Activated CD8-positive, alpha-beta T cell treated with anti-CD3 and anti-CD28 coated beads, Interleukin-2, amount 10 ng/mL, durations not matched to agents 7 days and 5 days (primary cell): ENCODE results near the gene KRTAP4-8. TPM values are rescaled to one million over a fixed set of nuclear protein-coding genes. Genes with fewer than 3 reads are reported as not detected.
"Not testable (repeated sequence)": the region's sequence is repeated elsewhere in the genome, so short reads cannot be mapped to it uniquely, and the experiment has no call there.

ENCODE experiments used
- ATAC-seq: fragments of 150-1000 bp; cut with Tn5 transposase; one replicate; pipeline ENCODE4 v1.10.0; 2021; ENCODE audit warnings: moderate library complexity
- CTCF ChIA-PET: fragments of 350-600 bp; sonication (Branson Sonifier 250); formaldehyde crosslinking; loops from one replicate; lab custom pipeline; 2021; ENCODE audit warnings: antibody characterized with exemption; lab: Charles Lee
- POLR2A ChIA-PET: fragments of 350-600 bp; sonication (Branson Sonifier 250); formaldehyde crosslinking; loops from one replicate; lab custom pipeline; 2021; ENCODE audit warnings: antibody characterized with exemption; lab: Charles Lee
- DNase-seq: peaks from one replicate; pipeline ENCODE4 v3.0.0-alpha.2; 2020
- H3K27ac Mint-ChIP-seq: one replicate; pipeline ENCODE4 v1.8.0; 2021; ENCODE audit warnings: mild to moderate bottlenecking, mixed read lengths
- H3K27me3 Mint-ChIP-seq: one replicate; pipeline ENCODE4 v1.8.0; 2021; ENCODE audit warnings: low read depth, mixed read lengths
- H3K36me3 Mint-ChIP-seq: one replicate; pipeline ENCODE4 v1.8.0; 2021; ENCODE audit warnings: low read depth, mixed read lengths
- H3K4me1 Mint-ChIP-seq: one replicate; pipeline ENCODE4 v1.8.0; 2021; ENCODE audit warnings: low read depth, mixed read lengths
- H3K4me3 Mint-ChIP-seq: one replicate; pipeline ENCODE4 v1.8.0; 2021; ENCODE audit warnings: mild to moderate bottlenecking, mixed read lengths
- H3K9me3 Mint-ChIP-seq: one replicate; pipeline ENCODE4 v1.8.0; 2022; ENCODE audit warnings: mixed read lengths; ENCODE audit not compliant: insufficient read depth
- total RNA-seq, 2 experiments: library from RNA; stranded (reverse); gene quantifications; one replicate each; pipeline ENCODE4 v1.2.3, GENCODE V29; 2021

KRTAP4-8 gene
- total RNA-seq, 2 experiments from 2014 or later: not detected

GRCh38 chr17:41073676-41074075, 24.3 kb downstream of the KRTAP4-8 start:
- H3K27ac Mint-ChIP-seq: no peak overlapping the region
- ATAC-seq (no peak), DNase-seq (no peak)
- no peaks in the 10 kb centered on the region for H3K36me3 Mint-ChIP-seq
- peaks cover 12% of the 10 kb centered on the region for H3K27me3 Mint-ChIP-seq
- ChIA-PET CTCF (interaction anchor here (1.1 kb wide), 1 partner anchor 115 kb away, joined by 3 read pairs; no protein-coding TSS in a partner anchor), POLR2A (interaction anchor here (0.6 kb wide), 1 partner anchor 295 kb away, joined by 3 read pairs; no protein-coding TSS in a partner anchor)
- H3K9me3 Mint-ChIP-seq: no peaks in the 10 kb centered on the region
- H3K4me1 Mint-ChIP-seq: peaks cover 2% of the 10 kb centered on the region
- H3K4me3 Mint-ChIP-seq: no peak overlapping the region

- CTCF ChIA-PET: no interaction called here
- no peak for DNase-seq
- no peak overlapping the region for H3K27ac Mint-ChIP-seq
- no peak overlapping the region for H3K4me3 Mint-ChIP-seq
- peaks cover 6% of the 10 kb centered on the region for H3K27me3 Mint-ChIP-seq
- ATAC-seq: no peak
- peaks cover 2% of the 10 kb centered on the region for H3K4me1 Mint-ChIP-seq
- H3K36me3 Mint-ChIP-seq: no peaks in the 10 kb centered on the region
- POLR2A ChIA-PET: no interaction called here
- H3K9me3 Mint-ChIP-seq: no peaks in the 10 kb centered on the region
Observed at GRCh38 chr17:41071606-41072360, 26.2 kb downstream of the KRTAP4-8 start.

DNA sequence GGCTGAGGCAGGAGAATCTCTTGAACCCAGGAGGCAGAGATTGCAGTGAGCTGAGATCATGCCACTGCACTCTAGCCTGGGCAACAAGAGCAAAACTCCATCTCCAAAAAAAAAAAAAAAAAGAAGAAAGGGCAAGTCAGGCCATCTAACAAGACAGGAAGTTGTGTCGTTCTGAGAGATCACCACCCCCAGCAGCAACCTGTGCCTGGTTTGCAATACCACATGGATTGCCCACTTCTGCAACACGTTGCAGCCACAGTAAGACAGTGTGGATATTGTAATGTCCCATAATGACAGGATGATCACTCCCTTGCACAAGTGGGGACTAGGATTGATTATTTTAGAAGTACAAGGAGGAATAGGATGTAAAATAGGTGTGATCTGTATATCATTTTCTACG, 28.9 kb downstream of the KRTAP4-8 start:
- CTCF ChIA-PET: no interaction called here
- Mint-ChIP-seq H3K4me1 (peaks cover 2% of the 10 kb centered on the region), H3K36me3 (no peaks in the 10 kb centered on the region), H3K9me3 (no peaks in the 10 kb centered on the region), H3K27me3 (no peaks in the 10 kb centered on the region), H3K27ac (no peak overlapping the region), H3K4me3 (no peak overlapping the region)
- ATAC-seq: no peak
- DNase-seq: no peak
- POLR2A ChIA-PET: no interaction called here

- H3K36me3 Mint-ChIP-seq: no peaks in the 10 kb centered on the region
- no peaks in the 10 kb centered on the region for H3K9me3 Mint-ChIP-seq
- ATAC-seq (no peak), DNase-seq (no peak)
- POLR2A ChIA-PET: no interaction called here
- H3K27me3 Mint-ChIP-seq: peaks cover 4% of the 10 kb centered on the region
- CTCF ChIA-PET: interaction anchor here (0.9 kb wide), 1 partner anchor 255 kb away, joined by 4 read pairs; no protein-coding TSS in a partner anchor
- H3K27ac Mint-ChIP-seq: no peak overlapping the region
- H3K4me3 Mint-ChIP-seq: no peak overlapping the region
- peaks cover 2% of the 10 kb centered on the region for H3K4me1 Mint-ChIP-seq
Observed at GRCh38 chr17:41067281-41067680, 30.7 kb downstream of the KRTAP4-8 start.

GRCh38 chr17:41065829-41066624, 31.9 kb downstream of the KRTAP4-8 start, which contains the start of gene KRTAP2-4:
TSS of gene KRTAP2-4 (minus strand) at chr17:41065879. CDS start at chr17:41065845, 34 bp downstream.
- ChIA-PET POLR2A (no interaction called here), CTCF (no interaction called here)
- no peaks in the 10 kb centered on the region for H3K36me3 Mint-ChIP-seq
- no peak within 1 kb of the TSS for H3K4me3 Mint-ChIP-seq
- H3K27me3 Mint-ChIP-seq: peaks cover 10% of the 10 kb centered on the region
- DNase-seq (no peak), ATAC-seq (no peak)
- H3K4me1 Mint-ChIP-seq: peaks cover 2% of the 10 kb centered on the region
- no peaks in the 10 kb centered on the region for H3K9me3 Mint-ChIP-seq
- H3K27ac Mint-ChIP-seq: no peak within 1 kb of the TSS

GRCh38 chr17:41065016-41065689, 32.8 kb downstream of the KRTAP4-8 start:
- H3K36me3 Mint-ChIP-seq, ATAC-seq, H3K4me3 Mint-ChIP-seq, POLR2A ChIA-PET, H3K9me3 Mint-ChIP-seq, CTCF ChIA-PET, H3K27ac Mint-ChIP-seq, H3K4me1 Mint-ChIP-seq, DNase-seq: not testable (repeated sequence)
- peaks cover 17% of the 10 kb centered on the region for H3K27me3 Mint-ChIP-seq

- no peak overlapping the region for H3K27ac Mint-ChIP-seq
- H3K27me3 Mint-ChIP-seq: peaks cover 23% of the 10 kb centered on the region
- no peaks in the 10 kb centered on the region for H3K9me3 Mint-ChIP-seq
- CTCF ChIA-PET: no interaction called here
- no peak for DNase-seq
- peaks cover 2% of the 10 kb centered on the region for H3K4me1 Mint-ChIP-seq
- H3K4me3 Mint-ChIP-seq: no peak overlapping the region
- no peaks in the 10 kb centered on the region for H3K36me3 Mint-ChIP-seq
- no peak for ATAC-seq
- POLR2A ChIA-PET: no interaction called here
Observed at GRCh38 chr17:41064301-41064700, 33.6 kb downstream of the KRTAP4-8 start.

DNA sequence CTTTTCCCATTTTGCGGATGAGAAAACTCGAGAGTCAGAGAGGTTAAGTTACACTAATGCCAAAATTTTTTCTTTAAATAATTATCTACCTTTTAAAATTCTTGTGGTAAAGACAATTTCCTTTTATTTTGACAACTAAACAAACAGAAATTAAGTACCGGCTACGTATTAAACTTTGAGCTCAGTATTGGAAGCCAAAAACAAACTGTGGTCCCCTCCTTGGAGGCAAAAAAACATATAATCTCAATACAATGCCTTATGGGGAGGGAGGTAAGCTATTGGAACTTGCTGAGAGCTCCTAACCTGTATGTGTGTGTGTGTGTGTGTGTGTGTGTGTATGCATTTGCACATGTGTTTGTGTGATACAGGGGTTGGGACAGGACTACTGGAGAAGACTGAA, 34.5 kb downstream of the KRTAP4-8 start:
- Mint-ChIP-seq H3K36me3 (no peaks in the 10 kb centered on the region), H3K27ac (no peak overlapping the region), H3K9me3 (no peaks in the 10 kb centered on the region), H3K4me1 (no peaks in the 10 kb centered on the region), H3K27me3 (peaks cover 28% of the 10 kb centered on the region), H3K4me3 (no peak overlapping the region)
- ChIA-PET CTCF (no interaction called here), POLR2A (no interaction called here)
- ATAC-seq (no peak), DNase-seq (no peak)

DNA sequence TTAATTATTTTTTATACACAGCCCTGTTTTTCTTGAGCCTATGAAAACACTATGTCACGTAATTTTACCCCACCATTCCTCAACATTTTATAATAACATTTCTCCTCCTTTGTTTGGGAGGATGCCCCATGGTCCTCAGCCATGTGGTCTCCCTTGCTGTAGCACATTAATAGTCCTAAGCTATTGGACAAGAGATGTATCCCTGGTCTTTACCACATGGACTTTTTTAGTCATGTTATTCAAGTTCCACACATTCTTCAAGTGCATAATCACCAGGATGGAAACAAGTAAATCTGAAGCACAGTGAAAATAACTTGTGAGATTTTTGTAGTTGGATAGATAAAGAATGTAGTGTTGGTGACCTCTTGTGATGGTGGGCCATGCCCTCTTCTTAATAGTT, 36.0 kb downstream of the KRTAP4-8 start:
- ATAC-seq (no peak), DNase-seq (no peak)
- Mint-ChIP-seq H3K4me3 (no peak overlapping the region), H3K27ac (no peak overlapping the region), H3K36me3 (no peaks in the 10 kb centered on the region), H3K9me3 (no peaks in the 10 kb centered on the region), H3K27me3 (peaks cover 36% of the 10 kb centered on the region), H3K4me1 (no peaks in the 10 kb centered on the region)
- POLR2A ChIA-PET: no interaction called here
- CTCF ChIA-PET: no interaction called here

DNA sequence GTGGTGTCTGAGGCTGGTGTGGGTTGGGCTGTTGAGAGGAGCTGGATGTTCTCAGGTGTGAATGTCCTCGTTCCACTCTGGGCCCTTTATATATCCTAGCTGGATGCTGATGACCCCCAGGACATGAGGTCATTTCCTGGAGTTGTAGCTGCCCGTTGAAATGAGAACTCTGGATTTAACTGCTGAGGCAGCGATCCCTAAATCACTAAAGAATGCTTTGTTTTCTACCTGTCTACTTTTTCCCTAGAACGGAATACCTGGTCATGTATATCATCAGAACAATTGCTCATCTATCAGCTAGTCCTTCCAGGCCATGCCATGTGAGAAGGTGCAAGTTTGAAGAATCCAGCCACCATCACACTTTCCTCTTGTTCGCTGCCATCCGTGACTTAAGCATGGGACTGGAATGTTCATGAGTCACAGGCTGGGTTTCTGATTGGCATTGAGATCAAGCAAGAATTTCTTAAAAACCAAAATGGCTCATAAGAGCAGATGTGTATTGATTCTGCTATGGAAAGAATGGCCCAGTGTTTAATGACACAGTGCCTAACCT, 37.8 kb downstream of the KRTAP4-8 start, which contains the start of gene KRTAP2-3:
Gene KRTAP2-3 (minus strand): TSS at position 63 of the 553 bp plus-strand sequence. CDS start 64 bp downstream, outside the sequence.
- H3K27me3 Mint-ChIP-seq: peaks cover 37% of the 10 kb centered on the region
- H3K4me1 Mint-ChIP-seq: no peaks in the 10 kb centered on the region
- ChIA-PET CTCF (no interaction called here), POLR2A (no interaction called here)
- H3K27ac Mint-ChIP-seq: no peak within 1 kb of the TSS
- DNase-seq: no peak
- no peak for ATAC-seq
- no peaks in the 10 kb centered on the region for H3K9me3 Mint-ChIP-seq
- no peaks in the 10 kb centered on the region for H3K36me3 Mint-ChIP-seq
- H3K4me3 Mint-ChIP-seq: no peak within 1 kb of the TSS

DNA sequence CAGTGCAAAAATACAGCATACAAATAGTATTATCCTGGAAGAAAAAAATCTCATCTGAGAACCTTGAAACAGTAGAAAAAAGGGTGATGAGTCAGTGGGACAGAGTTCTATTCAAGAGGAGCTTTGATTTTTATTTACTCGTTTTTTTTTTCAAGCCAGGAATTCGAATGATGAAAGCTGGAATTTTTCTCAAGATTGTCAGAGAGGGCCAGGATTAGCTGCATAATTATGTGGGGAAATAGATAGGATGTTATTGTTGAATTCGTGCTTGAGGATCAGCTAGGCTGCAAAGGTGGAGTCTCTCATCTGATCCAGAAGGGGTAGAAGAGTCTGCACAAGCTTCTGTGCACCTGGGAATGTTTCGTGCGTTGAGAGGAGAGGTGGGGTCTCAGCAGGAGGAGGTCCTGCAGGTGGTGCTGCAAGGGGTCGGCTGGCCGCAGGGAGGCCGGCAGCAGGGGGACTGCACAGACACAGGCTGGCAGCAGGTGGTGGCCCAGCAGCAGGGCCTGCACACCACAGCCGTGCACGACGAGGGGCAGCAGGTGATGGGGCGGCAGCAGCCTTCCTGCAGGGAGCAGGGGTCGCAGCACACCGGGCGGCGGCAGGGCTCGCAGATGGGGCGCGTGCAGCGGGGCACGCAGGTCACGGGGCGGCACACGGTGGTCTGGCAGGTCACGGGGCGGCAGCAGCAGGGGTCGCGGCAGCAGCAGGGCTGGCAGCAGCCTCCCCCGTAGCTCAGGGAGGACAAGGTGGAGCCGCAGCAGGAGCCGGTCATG, 38.5 kb downstream of the KRTAP4-8 start:
- H3K4me1 Mint-ChIP-seq, ATAC-seq, DNase-seq, H3K27ac Mint-ChIP-seq, POLR2A ChIA-PET, H3K36me3 Mint-ChIP-seq, CTCF ChIA-PET, H3K4me3 Mint-ChIP-seq, H3K9me3 Mint-ChIP-seq: not testable (repeated sequence)
- H3K27me3 Mint-ChIP-seq: peaks cover 37% of the 10 kb centered on the region
